NCI-H510A treated with DMSO at 0.1 percent for 48 hours (cell line): Measurements from ENCODE around the gene ABCC2.
"Not testable (repeated sequence)": the region's sequence is repeated elsewhere in the genome, so short reads cannot be mapped to it uniquely, and the experiment has no call there.

Source experiments
- DNase-seq: peaks from one replicate; lab custom pipeline; 2025; lab: John Stamatoyannopoulos, UW

Gene ABCC2

DNA sequence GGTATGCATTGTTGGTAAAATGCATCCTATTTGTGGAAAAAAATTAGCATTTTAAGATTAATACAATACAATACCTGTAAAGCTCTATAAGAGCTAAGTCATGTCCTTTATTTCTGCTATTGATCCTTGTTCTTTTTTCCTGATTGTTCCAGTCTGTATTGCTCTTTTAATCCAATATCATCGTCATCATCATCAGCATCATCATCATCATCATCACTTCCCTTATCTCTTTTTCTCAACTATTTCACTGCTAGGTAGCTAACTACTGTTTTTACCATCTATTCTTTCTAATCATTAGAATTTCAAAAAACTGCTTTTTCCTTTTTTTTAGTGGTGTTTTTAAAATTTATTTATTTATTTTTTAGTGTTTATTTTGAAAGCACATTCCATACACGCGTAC, 71.2 kb downstream of the ABCC2 start:
- no peak for DNase-seq

GRCh38 chr10:99854860-99855259, 72.4 kb downstream of the ABCC2 start:
- DNase-seq, result peak; percentile 22

DNA sequence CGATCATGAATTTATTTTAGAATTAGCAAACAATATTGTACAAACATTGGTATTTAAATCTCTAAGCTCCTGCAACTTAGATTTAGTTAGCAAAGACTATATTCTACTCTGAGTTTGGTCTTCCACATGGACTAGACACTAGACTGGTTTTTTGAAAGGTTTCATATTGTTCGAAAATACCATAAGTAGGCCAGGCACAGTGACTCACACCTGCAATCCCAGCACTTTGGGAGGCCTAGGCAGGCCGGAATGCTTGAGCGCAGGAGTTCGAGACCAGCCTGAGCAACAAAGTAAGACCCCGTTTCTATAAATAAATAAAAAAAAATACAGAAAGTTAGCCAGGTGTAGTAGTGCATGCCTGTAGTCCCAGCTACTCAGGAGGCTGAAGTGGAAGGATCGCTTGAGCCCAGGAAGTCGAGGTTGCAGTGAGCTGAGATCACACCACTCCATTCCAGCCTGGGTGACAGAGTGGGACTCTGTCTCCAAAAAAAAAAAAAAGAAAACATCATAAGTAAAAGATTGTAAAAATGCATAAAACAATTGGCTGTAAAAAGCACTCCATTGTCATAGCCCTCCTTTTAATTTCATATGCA, 73.1 kb downstream of the ABCC2 start:
- DNase-seq, result no peak

DNA sequence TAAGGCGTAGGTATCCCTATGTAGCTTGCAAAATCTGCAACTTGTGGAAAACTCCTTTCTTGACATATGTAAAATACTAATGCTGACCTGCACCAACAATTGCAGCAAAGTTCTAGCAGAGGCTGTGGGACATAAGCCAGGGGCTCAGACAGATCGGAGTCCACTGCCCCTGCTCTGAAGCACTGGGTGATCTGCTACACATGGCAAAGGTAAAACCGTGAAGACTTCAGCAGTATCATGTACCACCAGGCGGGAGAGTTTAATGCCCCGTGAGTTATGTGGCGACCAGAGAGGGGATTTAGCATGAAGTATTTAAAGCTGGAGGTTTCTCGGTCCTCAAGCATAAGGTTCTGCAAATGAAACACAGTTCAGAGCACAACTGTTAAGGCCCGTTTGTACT, 76.4 kb downstream of the ABCC2 start:
- no peak for DNase-seq

GRCh38 chr10:99859585-99859984, 77.1 kb downstream of the ABCC2 start:
- DNase-seq, result peak; percentile 4

- no peak for DNase-seq
These were observed 78.0 kb downstream of the ABCC2 start for GRCh38 chr10:99860466-99860865.

- DNase-seq, result not testable (repeated sequence)
These were observed 81.2 kb downstream of the ABCC2 start for GRCh38 chr10:99863535-99864240.

DNA sequence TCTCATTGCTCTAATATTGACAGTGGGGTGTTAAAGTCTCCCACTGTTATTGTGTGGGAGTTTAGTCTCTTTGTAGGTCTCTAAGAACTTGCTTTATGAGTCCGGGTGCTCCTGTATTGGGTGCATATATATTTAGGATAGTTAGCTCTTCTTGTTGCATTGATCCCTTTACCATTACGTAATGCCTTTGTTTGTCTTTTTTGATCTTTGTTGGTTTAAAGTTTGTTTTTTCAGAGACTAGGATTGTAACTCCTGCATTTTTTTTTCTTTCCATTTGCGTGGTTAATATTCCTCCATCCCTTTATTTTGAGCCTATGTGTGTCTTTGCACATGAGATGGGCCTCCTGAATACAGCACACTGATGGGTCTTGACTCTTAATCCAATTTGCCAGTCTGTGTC, 84.8 kb downstream of the ABCC2 start:
- not testable (repeated sequence) for DNase-seq

GRCh38 chr10:99869581-99870122, 87.2 kb downstream of the ABCC2 start:
- no peak for DNase-seq

- no peak for DNase-seq
These were observed 87.8 kb downstream of the ABCC2 start for GRCh38 chr10:99870123-99870730.

GRCh38 chr10:99872367-99873162, 90.1 kb downstream of the ABCC2 start:
- DNase-seq, result no peak

GRCh38 chr10:99873846-99874245, 91.4 kb downstream of the ABCC2 start:
- no peak for DNase-seq

- no peak for DNase-seq
These were observed 92.1 kb downstream of the ABCC2 start for GRCh38 chr10:99874341-99875085.

DNA sequence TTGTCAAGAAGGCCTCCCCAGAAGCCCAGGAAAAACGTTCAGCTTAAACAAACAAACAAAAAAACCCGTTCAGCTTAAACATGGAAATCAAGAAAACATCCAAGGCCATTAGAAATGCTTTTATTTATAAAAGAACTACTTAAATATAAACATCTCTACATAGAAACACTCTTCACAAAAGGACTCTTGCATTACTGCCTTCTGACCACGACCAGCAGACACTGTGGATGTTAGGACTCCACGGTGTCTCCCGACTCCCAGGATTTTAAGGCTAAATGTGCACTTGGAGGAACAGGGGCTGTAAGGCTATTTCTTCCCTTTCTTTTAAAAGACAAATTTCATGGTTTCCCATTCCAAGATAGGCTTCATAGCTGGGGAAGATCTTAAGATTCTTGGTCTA, 93.0 kb downstream of the ABCC2 start:
- DNase-seq, result no peak

DNA sequence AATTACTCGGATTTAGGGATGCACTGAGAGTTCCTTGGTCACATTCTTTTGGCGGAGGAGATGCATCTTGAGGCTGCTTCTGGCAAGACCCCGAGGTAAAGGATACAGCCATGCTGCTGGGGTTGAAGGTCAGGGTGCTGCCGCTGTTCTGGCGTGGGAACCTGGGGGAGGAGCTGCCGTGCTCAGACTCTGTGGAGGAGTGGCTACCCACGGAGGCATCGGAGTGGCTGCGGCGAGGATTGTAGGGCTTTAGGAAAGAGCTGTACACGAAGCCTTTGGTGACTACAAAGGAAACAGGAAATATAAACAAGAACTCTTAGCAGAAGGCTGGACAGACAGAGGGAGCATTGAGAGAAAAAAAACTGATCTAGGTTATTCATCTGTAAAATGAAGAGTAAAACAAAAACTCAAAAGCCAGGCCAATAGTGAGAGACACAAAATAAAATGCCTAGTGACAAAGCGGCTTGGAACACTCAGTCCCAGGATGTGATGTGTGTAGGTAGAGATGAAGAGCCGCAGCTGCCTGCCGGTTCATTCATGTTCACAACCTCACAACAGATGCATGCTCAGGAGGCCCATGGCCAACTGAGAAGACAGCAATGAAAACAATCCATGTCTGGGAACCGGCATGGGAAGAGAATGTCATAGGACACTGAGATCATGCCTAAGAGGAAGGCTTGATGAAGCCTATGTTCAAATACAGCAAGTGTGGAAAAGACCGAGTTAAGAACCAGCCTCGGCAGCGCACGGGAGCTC, 97.8 kb downstream of the ABCC2 start:
- DNase-seq, result no peak

- no peak for DNase-seq
These were observed 98.9 kb downstream of the ABCC2 start for GRCh38 chr10:99881371-99881770.

DNA sequence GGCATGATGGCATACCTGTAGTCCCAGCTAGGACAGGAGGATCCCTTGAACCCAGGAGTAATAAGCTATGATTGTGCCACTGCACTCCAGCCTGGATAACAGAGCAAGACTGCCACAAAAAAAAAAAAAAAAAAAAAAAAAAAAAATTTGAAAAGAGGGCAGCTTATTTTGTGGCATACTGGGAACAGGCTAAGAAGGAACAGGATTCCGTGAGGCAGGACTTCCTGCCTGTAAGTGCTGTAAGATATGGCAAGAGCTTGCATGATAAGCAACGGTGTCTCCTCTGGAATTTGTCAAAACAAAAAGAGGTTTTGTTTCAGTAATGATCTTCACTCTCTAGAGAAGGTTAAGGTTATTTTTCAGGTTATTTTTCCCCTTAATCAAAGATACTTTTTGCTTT, 101.1 kb downstream of the ABCC2 start:
- DNase-seq, result no peak

DNA sequence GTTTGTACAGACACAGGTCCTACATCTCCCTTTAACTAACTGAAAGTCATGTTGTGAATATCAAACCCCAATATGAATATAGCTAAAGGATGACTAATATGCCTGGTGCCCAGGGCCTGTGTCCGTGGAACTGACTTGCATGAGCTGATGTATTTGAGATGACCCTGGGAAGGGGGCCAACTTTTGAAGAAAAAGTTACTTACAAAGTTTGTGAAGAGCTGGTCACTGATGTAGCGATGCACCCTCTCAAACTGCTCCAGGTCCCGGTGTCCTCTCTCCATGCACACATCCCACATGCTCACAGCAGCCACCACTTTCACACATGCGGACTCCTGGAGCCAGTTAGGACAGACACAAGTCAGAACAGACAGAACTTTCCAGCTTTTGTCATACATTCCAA, 106.2 kb downstream of the ABCC2 start:
- no peak for DNase-seq

DNA sequence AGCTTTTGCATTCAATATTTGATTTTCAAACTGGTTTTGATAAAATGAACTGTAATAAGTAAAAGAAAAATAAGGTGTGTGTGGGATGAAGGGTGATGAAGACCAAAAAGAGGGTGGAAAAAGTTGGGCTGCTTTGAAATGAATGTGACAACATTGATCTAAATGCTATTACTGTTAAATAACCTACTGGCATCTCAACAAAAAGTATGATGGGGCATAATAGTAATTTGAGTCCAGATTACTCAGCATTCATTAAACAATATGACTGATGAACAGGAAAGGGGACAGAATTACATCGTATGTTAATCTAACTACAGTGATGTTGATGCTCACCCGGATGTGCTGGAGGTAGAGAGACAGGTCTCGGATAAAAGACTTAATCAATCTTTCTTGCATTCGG, 112.2 kb downstream of the ABCC2 start:
- no peak for DNase-seq

GRCh38 chr10:99895066-99895465, 112.6 kb downstream of the ABCC2 start:
- DNase-seq, result not testable (repeated sequence)

- no peak for DNase-seq
These were observed 113.4 kb downstream of the ABCC2 start for GRCh38 chr10:99895867-99896266.
